SK-N-MC (cell line): ENCODE data around the gene PEX5.

ENCODE experiments used
- EZH2 ChIP-seq: fragments of 200-600 bp; sonication (generic); IDR thresholded peaks from one replicate; pipeline ENCODE4 v1.6.1; 2017; ENCODE audit warnings: antibody characterized with exemption
- POLR2AphosphoS5 ChIP-seq: IDR thresholded peaks from 2 replicates; pipeline ENCODE4 v1.6.1; 2012; ENCODE audit warnings: mild to moderate bottlenecking, low read depth, low read length, borderline replicate concordance

DNA sequence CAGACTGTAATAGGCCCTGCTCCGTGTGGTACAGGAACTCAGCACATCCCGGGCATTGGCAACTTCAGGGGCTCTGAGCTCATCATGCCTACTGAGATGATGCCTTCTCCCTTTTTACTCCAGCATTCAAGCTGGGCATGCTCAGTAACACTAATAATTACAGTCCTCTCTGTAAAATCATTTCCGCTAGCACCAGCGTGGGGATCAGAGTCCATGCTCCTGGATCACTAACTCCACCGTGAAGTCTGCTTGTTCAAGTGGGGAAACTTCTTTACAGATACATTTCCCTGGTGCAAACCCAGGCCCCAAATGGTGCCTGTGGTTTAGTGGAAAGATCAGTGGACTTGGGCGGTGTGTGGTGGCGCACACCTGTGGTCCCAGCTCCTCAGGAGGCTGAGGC is 42.6 kb upstream of the PEX5 start:
- TF ChIP-seq POLR2AphosphoS5 (no peak), EZH2 (no peak)
